Neural cell (in vitro differentiated cells): ENCODE results near the gene P3H2. TPM values are rescaled to one million over a fixed set of nuclear protein-coding genes. Genes with fewer than 3 reads are reported as not detected.

Source experiments
- H2AFZ ChIP-seq: fragments of 200-600, 300-800 bp; sonication (generic), shearing (Covaris generic); 2 replicates; pipeline ENCODE4 v1.6.0; 2014; ENCODE audit warnings: low read depth, mild to moderate bottlenecking, antibody characterized with exemption, low read length, moderate library complexity
- H3F3A ChIP-seq: fragments of 200-600 bp; shearing (Covaris generic); 2 replicates; pipeline ENCODE4 v1.6.1; 2016; ENCODE audit warnings: mild to moderate bottlenecking, moderate library complexity, mixed read lengths, antibody characterized with exemption, low read length; ENCODE audit not compliant: insufficient read depth, poor library complexity, severe bottlenecking
- H3K27ac ChIP-seq: fragments of 200-600, 300-800 bp; sonication (generic), shearing (Covaris generic); 2 replicates; pipeline ENCODE4 v1.5.1; 2014; ENCODE audit warnings: mild to moderate bottlenecking, low read length, moderate library complexity
- H3K27me3 ChIP-seq: fragments of 300-800, 200-600 bp; sonication (generic), shearing (Covaris generic); 2 replicates; pipeline ENCODE4 v1.6.0; 2014; ENCODE audit warnings: mild to moderate bottlenecking, low read depth, low read length, moderate library complexity; ENCODE audit not compliant: insufficient read depth
- H3K36me3 ChIP-seq: fragments of 300-800, 200-600 bp; sonication (generic), shearing (Covaris generic); 2 replicates; pipeline ENCODE4 v1.5.1; 2014; ENCODE audit warnings: mild to moderate bottlenecking, antibody characterized with exemption, low read length, moderate library complexity; ENCODE audit not compliant: insufficient read depth
- H3K4me2 ChIP-seq: fragments of 300-800, 200-600 bp; sonication (generic), shearing (Covaris generic); 2 replicates; pipeline ENCODE4 v1.6.0; 2014; ENCODE audit warnings: mild to moderate bottlenecking, low read length
- H3K4me3 ChIP-seq: fragments of 300-800, 200-600 bp; sonication (generic), shearing (Covaris generic); 2 replicates; pipeline ENCODE4 v1.5.1; 2014; ENCODE audit warnings: mild to moderate bottlenecking, low read length, moderate library complexity
- H3K79me2 ChIP-seq: fragments of 200-600 bp; shearing (Covaris generic); replicated peaks from 2 replicates; pipeline ENCODE4 v1.6.0; 2014; ENCODE audit warnings: mild to moderate bottlenecking, low read length, moderate library complexity; ENCODE audit not compliant: insufficient read depth
- H3K9ac ChIP-seq: fragments of 300-800, 200-600 bp; sonication (generic), shearing (Covaris generic); 2 replicates; pipeline ENCODE4 v1.6.1; 2016; ENCODE audit warnings: mild to moderate bottlenecking, low read length, mixed read lengths
- H3K9me2 ChIP-seq: fragments of 200-600 bp; shearing (Covaris generic); 2 replicates; pipeline ENCODE4 v1.6.1; 2016; ENCODE audit warnings: mild to moderate bottlenecking, low read length, mixed read lengths; ENCODE audit not compliant: insufficient read depth
- H3K9me3 ChIP-seq: fragments of 200-600, 300-800 bp; sonication (generic), shearing (Covaris generic); 2 replicates; pipeline ENCODE4 v1.6.1; 2016; ENCODE audit warnings: mild to moderate bottlenecking, mixed run types, low read length, moderate library complexity, mixed read lengths
- H4K20me1 ChIP-seq: fragments of 200-600 bp; shearing (Covaris generic); 2 replicates; pipeline ENCODE4 v1.6.1; 2016; ENCODE audit warnings: mild to moderate bottlenecking, mixed run types; ENCODE audit not compliant: insufficient read depth
- EP300 ChIP-seq: fragments of 450-650 bp; conservative IDR thresholded peaks from 2 replicates; pipeline ENCODE4 v1.6.1; 2014; ENCODE audit warnings: antibody characterized with exemption, mild to moderate bottlenecking, moderate library complexity; ENCODE audit not compliant: poor library complexity, severe bottlenecking
- EZH2 ChIP-seq: fragments of 200-600, 300-800 bp; shearing (Covaris generic), sonication (generic); IDR thresholded peaks from 2 replicates; pipeline ENCODE4 v1.6.1; 2014; ENCODE audit warnings: antibody characterized with exemption, low read length, borderline replicate concordance, mild to moderate bottlenecking; ENCODE audit not compliant: insufficient read depth, poor library complexity, severe bottlenecking
- MXI1 ChIP-seq: fragments of 450-650 bp; conservative IDR thresholded peaks from 2 replicates; pipeline ENCODE4 v1.6.1; 2014; ENCODE audit warnings: antibody characterized with exemption, mild to moderate bottlenecking; ENCODE audit not compliant: poor library complexity, severe bottlenecking
- POLR2AphosphoS5 ChIP-seq: IDR thresholded peaks from 2 replicates; pipeline ENCODE4 v1.6.1; 2012
- RAD21 ChIP-seq: fragments of 450-650 bp; conservative IDR thresholded peaks from 2 replicates; pipeline ENCODE4 v1.6.1; 2014; ENCODE audit warnings: antibody characterized with exemption, mild to moderate bottlenecking, moderate library complexity
- REST ChIP-seq: IDR thresholded peaks from 2 replicates; pipeline ENCODE4 v1.6.1; 2012; ENCODE audit warnings: borderline replicate concordance
- SMC3 ChIP-seq: fragments of 450-650 bp; conservative IDR thresholded peaks from 2 replicates; pipeline ENCODE4 v1.6.1; 2014; ENCODE audit warnings: antibody characterized with exemption, mild to moderate bottlenecking, moderate library complexity; ENCODE audit not compliant: poor library complexity
- TAF1 ChIP-seq: IDR thresholded peaks from 2 replicates; pipeline ENCODE4 v1.6.1; 2012; ENCODE audit warnings: low read depth
- polyA plus RNA-seq: library from polyadenylated mRNA; depleted of rRNA; stranded (reverse); fragments of >200 nt; gene quantifications from 2 replicates; pipeline ENCODE4 v1.2.3, GENCODE V29; 2014
- TF ChIP-seq, protein P1 (sequence below): fragments of 450-650 bp; IDR thresholded peaks from 2 replicates; pipeline ENCODE4 v1.5.1; 2014; ENCODE audit warnings: antibody characterized with exemption, mild to moderate bottlenecking, moderate library complexity; ENCODE audit not compliant: poor library complexity, severe bottlenecking

P3H2 gene
- polyA plus RNA-seq, 1 donor from 2014 or later: 0.68 TPM

DNA sequence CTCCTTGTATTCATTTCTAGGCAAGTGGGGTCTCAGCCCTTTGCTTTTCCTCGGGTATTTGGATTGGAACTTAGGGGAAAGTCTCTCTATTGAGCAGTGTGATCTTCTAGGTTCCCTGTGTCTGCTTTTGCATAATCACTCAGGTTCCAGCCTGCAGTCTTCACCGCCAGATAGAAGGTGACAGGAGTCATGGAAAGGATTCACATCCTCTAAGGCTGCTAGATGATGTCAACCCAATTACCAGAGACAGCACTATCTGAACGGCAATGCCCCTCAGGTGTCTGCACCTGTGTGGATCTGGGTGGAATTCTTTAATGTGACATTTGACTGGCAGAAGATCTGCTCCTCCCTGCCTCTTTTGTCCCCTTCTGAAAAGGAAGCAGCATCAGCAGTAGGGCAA lies 177.7 kb downstream of the P3H2 start:
- Histone ChIP-seq H3K9ac (no peak overlapping the region), H2AFZ (no peak overlapping the region)

GRCh38 chr3:189941679-189942078 lies 179.0 kb downstream of the P3H2 start:
- H3K9me3 ChIP-seq: no peaks in the 10 kb centered on the region
- H4K20me1 ChIP-seq: no peaks in the 10 kb centered on the region
- H2AFZ ChIP-seq: no peak overlapping the region
- no peaks in the 10 kb centered on the region for H3K9me2 ChIP-seq
- H3F3A ChIP-seq: no peaks in the 10 kb centered on the region
- H3K9ac ChIP-seq: no peak overlapping the region
- TF ChIP-seq MXI1: no peak
- TF ChIP-seq TAF1: no peak
- TF ChIP-seq EP300: no peak
- no peaks in the 10 kb centered on the region for H3K79me2 ChIP-seq
- H3K36me3 ChIP-seq: no peaks in the 10 kb centered on the region
- no peak overlapping the region for H3K4me3 ChIP-seq
- no peak overlapping the region for H3K27ac ChIP-seq
- H3K4me2 ChIP-seq: no peak overlapping the region
- H3K27me3 ChIP-seq: no peaks in the 10 kb centered on the region

More for the DNA sequence above, 177.7 kb downstream of the P3H2 start:
- Histone ChIP-seq H3K36me3 (no peaks in the 10 kb centered on the region), H3K79me2 (no peaks in the 10 kb centered on the region), H3F3A (no peaks in the 10 kb centered on the region), H3K9me2 (no peaks in the 10 kb centered on the region), H3K27me3 (no peaks in the 10 kb centered on the region), H3K4me3 (no peak overlapping the region), H4K20me1 (no peaks in the 10 kb centered on the region), H3K27ac (no peak overlapping the region), H3K4me2 (no peak overlapping the region), H3K9me3 (no peaks in the 10 kb centered on the region)
- no peak for TF ChIP-seq TAF1
- TF ChIP-seq EP300: no peak
- TF ChIP-seq EZH2: no peak
- no peak for TF ChIP-seq MXI1
- TF ChIP-seq REST: no peak
- TF ChIP-seq, protein P1, sequence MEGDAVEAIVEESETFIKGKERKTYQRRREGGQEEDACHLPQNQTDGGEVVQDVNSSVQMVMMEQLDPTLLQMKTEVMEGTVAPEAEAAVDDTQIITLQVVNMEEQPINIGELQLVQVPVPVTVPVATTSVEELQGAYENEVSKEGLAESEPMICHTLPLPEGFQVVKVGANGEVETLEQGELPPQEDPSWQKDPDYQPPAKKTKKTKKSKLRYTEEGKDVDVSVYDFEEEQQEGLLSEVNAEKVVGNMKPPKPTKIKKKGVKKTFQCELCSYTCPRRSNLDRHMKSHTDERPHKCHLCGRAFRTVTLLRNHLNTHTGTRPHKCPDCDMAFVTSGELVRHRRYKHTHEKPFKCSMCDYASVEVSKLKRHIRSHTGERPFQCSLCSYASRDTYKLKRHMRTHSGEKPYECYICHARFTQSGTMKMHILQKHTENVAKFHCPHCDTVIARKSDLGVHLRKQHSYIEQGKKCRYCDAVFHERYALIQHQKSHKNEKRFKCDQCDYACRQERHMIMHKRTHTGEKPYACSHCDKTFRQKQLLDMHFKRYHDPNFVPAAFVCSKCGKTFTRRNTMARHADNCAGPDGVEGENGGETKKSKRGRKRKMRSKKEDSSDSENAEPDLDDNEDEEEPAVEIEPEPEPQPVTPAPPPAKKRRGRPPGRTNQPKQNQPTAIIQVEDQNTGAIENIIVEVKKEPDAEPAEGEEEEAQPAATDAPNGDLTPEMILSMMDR: no peak
- TF ChIP-seq SMC3: no peak
- no peak for TF ChIP-seq POLR2AphosphoS5
- no peak for TF ChIP-seq RAD21

DNA sequence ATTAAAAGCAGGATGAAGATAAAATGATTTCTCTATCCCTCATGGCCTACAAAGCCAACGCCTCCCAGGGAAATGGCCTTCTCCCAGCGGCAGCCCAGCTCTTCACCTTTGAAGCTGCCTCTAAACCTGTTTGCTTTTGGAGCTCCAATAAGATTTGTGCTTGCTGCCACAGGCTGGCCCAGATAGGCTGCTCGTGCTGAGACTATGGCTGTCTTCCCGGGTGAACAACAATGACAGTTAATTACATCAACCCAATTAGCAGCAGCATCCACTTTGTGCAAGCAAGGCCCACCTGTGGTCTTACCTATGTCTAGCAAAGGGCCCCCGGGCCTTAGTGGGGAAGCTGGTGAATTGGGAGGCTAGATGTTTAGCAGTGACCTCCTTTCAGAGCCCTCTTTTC lies 179.6 kb downstream of the P3H2 start:
- Histone ChIP-seq H3K27ac (no peak overlapping the region), H3K36me3 (no peaks in the 10 kb centered on the region), H3K4me3 (no peak overlapping the region), H3K9ac (no peak overlapping the region), H3K4me2 (no peak overlapping the region), H3K27me3 (no peaks in the 10 kb centered on the region), H3K9me2 (no peaks in the 10 kb centered on the region), H2AFZ (no peak overlapping the region), H3K9me3 (no peaks in the 10 kb centered on the region), H3K79me2 (no peaks in the 10 kb centered on the region), H3F3A (no peaks in the 10 kb centered on the region), H4K20me1 (no peaks in the 10 kb centered on the region)
- TF ChIP-seq RAD21 (no peak), POLR2AphosphoS5 (no peak)
- TF ChIP-seq, protein P1: no peak
